Colonic mucosa (tissue), 4 donors: ENCODE results near the gene DNAJC16. TPM values are rescaled to one million over a fixed set of nuclear protein-coding genes. Genes with fewer than 3 reads are reported as not detected.
"Not testable (repeated sequence)": the region's sequence is repeated elsewhere in the genome, so short reads cannot be mapped to it uniquely, and the experiment has no call there.

Experiments
- DNase-seq: peaks from one replicate; pipeline ENCODE4 v3.0.0-alpha.2; 2020
- H3K27ac ChIP-seq: fragments of 200-600 bp; one replicate; pipeline ENCODE4 v1.8.0; 2021
- H3K27me3 ChIP-seq: fragments of 200-600 bp; one replicate; pipeline ENCODE4 v1.8.0; 2021
- H3K36me3 ChIP-seq: fragments of 200-600 bp; one replicate; pipeline ENCODE4 v1.8.0; 2021
- H3K4me1 ChIP-seq: fragments of 200-600 bp; one replicate; pipeline ENCODE4 v1.8.0; 2021; ENCODE audit warnings: mild to moderate bottlenecking
- H3K4me3 ChIP-seq: fragments of 200-600 bp; one replicate; pipeline ENCODE4 v1.8.0; 2021
- H3K9ac ChIP-seq, 2 donors: one replicate each; pipeline ENCODE4 v1.7.0; 2013; ENCODE audit warnings: control low read depth in 2 of 2, low read depth in 2 of 2, low read length in 2 of 2
- H3K9me3 ChIP-seq: fragments of 200-600 bp; one replicate; pipeline ENCODE4 v1.8.0; 2021
- CTCF ChIP-seq: fragments of 200-600 bp; IDR thresholded peaks from one replicate; pipeline ENCODE4 v1.8.0; 2022; ENCODE audit warnings: antibody characterized with exemption, mild to moderate bottlenecking
- intact Hi-C: fragments of 100-400 bp; cut with DNase I; formaldehyde crosslinking; loops from one replicate; pipeline ENCODE4 v1.14.1; 2022
- total RNA-seq, 2 donors: library from RNA; stranded (reverse); fragmentation: NEBNext Ultra II Directional in 1 of 2; extraction: Animal tissue kit (Norgen Biotek cat#: 25700) in 1 of 2; gene quantifications; one replicate each; pipeline ENCODE4 v1.2.1, GENCODE V29; 2021
- donor health status: healthy.
- donor health status: DM: no; HTN: no; CAD: no.
- donor health status: DM: no; HTN: no; CAD: no.

The DNAJC16 gene
- total RNA-seq, 2 donors from 2014 or later = 19.5 to 22.1 TPM

- intact Hi-C loops = no loop called here
These were observed 42.7 kb upstream of the DNAJC16 start for GRCh38 chr1:15483971-15484370.

GRCh38 chr1:15484443-15484842 lies 42.2 kb upstream of the DNAJC16 start:
- H3K4me1 ChIP-seq, H3K4me3 ChIP-seq, H3K9ac ChIP-seq, H3K9me3 ChIP-seq, H3K27ac ChIP-seq, H3K27me3 ChIP-seq, intact Hi-C loops, H3K36me3 ChIP-seq, DNase-seq: not testable (repeated sequence)

More at GRCh38 chr1:15483971-15484370, 42.7 kb upstream of the DNAJC16 start:
- no peak for TF ChIP-seq CTCF
- H3K36me3 ChIP-seq = no peaks in the 10 kb centered on the region
- H3K4me1 ChIP-seq = no peaks in the 10 kb centered on the region
- H3K27me3 ChIP-seq = no peaks in the 10 kb centered on the region
- H3K4me3 ChIP-seq = no peak overlapping the region
- H3K9me3 ChIP-seq = no peaks in the 10 kb centered on the region
- DNase-seq = no peak
- H3K9ac ChIP-seq = no peak overlapping the region
- H3K27ac ChIP-seq = no peak overlapping the region

- Histone ChIP-seq H3K4me1 (no peaks in the 10 kb centered on the region), H3K27ac (no peak overlapping the region), H3K9me3 (no peaks in the 10 kb centered on the region), H3K9ac (no peak overlapping the region), H3K27me3 (no peaks in the 10 kb centered on the region), H3K36me3 (no peaks in the 10 kb centered on the region), H3K4me3 (no peak overlapping the region)
- no peak for TF ChIP-seq CTCF
- no peak for DNase-seq
- intact Hi-C loops = no loop called here
These were observed 41.0 kb upstream of the DNAJC16 start for GRCh38 chr1:15485636-15486035.

GRCh38 chr1:15486844-15487610 lies 39.6 kb upstream of the DNAJC16 start:
- intact Hi-C loops, H3K9ac ChIP-seq, H3K9me3 ChIP-seq, H3K27ac ChIP-seq, DNase-seq, H3K4me1 ChIP-seq, H3K4me3 ChIP-seq, H3K36me3 ChIP-seq, H3K27me3 ChIP-seq: not testable (repeated sequence)

GRCh38 chr1:15488371-15488770 lies 38.3 kb upstream of the DNAJC16 start:
- H3K9ac ChIP-seq = no peak overlapping the region
- TF ChIP-seq CTCF = no peak
- H3K27ac ChIP-seq = no peak overlapping the region
- H3K4me3 ChIP-seq = no peak overlapping the region
- H3K4me1 ChIP-seq = no peaks in the 10 kb centered on the region
- DNase-seq = no peak
- H3K36me3 ChIP-seq = no peaks in the 10 kb centered on the region
- no peaks in the 10 kb centered on the region for H3K27me3 ChIP-seq
- intact Hi-C loops = no loop called here
- no peaks in the 10 kb centered on the region for H3K9me3 ChIP-seq

GRCh38 chr1:15489052-15489736 lies 37.5 kb upstream of the DNAJC16 start:
- Histone ChIP-seq H3K9ac (no peak overlapping the region), H3K36me3 (no peaks in the 10 kb centered on the region), H3K27me3 (no peaks in the 10 kb centered on the region), H3K27ac (no peak overlapping the region), H3K4me1 (no peaks in the 10 kb centered on the region), H3K4me3 (no peak overlapping the region), H3K9me3 (no peaks in the 10 kb centered on the region)
- no peak for TF ChIP-seq CTCF
- DNase-seq = no peak
- intact Hi-C loops = no loop called here

- H3K36me3 ChIP-seq, intact Hi-C loops, H3K9ac ChIP-seq: not testable (repeated sequence)
These were observed 35.6 kb upstream of the DNAJC16 start for GRCh38 chr1:15491010-15491409.

More at GRCh38 chr1:15491010-15491409, 35.6 kb upstream of the DNAJC16 start:
- H3K27ac ChIP-seq, H3K4me3 ChIP-seq, H3K27me3 ChIP-seq, DNase-seq, H3K4me1 ChIP-seq, H3K9me3 ChIP-seq: not testable (repeated sequence)
